ENCODE data around the gene ACR. TPM values are rescaled to one million over a fixed set of nuclear protein-coding genes. Genes with fewer than 3 reads are reported as not detected.

ACR gene
- total and polyA plus RNA-seq, 2 donors from 2014 or later, result 1.0 to 1.6 TPM

GRCh38 chr22:50725597-50725996 lies 12.4 kb upstream of the ACR start:
- no peaks in the 10 kb centered on the region for H3K9me3 ChIP-seq (ENCODE audit: control insufficient read depth in 2 of 3, insufficient read depth in 1 of 3, low read length in 3 of 3)
- H3K4me1 ChIP-seq (ENCODE audit: control insufficient read depth in 2 of 3, insufficient read depth in 2 of 3, low read depth in 1 of 3, low read length in 3 of 3), result no peaks in the 10 kb centered on the region
- no peak overlapping the region for H3K9ac ChIP-seq (ENCODE audit: low read length in 3 of 3)
- DNase-seq, result peak in 1 of 5 donors; percentile 26
- TF ChIP-seq CTCF (IDR thresholded peaks at IDR 0.05; ENCODE audit: borderline replicate concordance, extremely low read depth, insufficient read depth), result no peak
- H3K27ac ChIP-seq (ENCODE audit: low read depth in 2 of 2, low read length in 2 of 2), result no peak overlapping the region
- no peaks in the 10 kb centered on the region for H3K27me3 ChIP-seq (ENCODE audit: control insufficient read depth, insufficient read depth, low read length)
- peaks cover 0 to 10% (median 5%) of the 10 kb centered on the region in 3 donors for H3K36me3 ChIP-seq (ENCODE audit: control insufficient read depth in 2 of 3, insufficient read depth in 3 of 3, low read length in 3 of 3)
- no peak overlapping the region for H3K4me3 ChIP-seq (ENCODE audit: low read length in 3 of 3)
- intact Hi-C loops (cut with DNase I), result no loop called here
- FAIRE-seq, result no peak

GRCh38 chr22:50726643-50727340 lies 11.2 kb upstream of the ACR start:
- TF ChIP-seq CTCF (IDR thresholded peaks at IDR 0.05; ENCODE audit: borderline replicate concordance, extremely low read depth, insufficient read depth), result no peak
- H3K9ac ChIP-seq (ENCODE audit: low read length in 3 of 3), result no peak overlapping the region
- intact Hi-C loops (cut with DNase I), result no loop called here
- DNase-seq, result peak in 1 of 5 donors; percentile 28
- H3K9me3 ChIP-seq (ENCODE audit: control insufficient read depth in 2 of 3, insufficient read depth in 1 of 3, low read length in 3 of 3), result no peaks in the 10 kb centered on the region
- no peak overlapping the region for H3K27ac ChIP-seq (ENCODE audit: low read depth in 2 of 2, low read length in 2 of 2)
- peaks cover 0 to 10% (median 5%) of the 10 kb centered on the region in 3 donors for H3K36me3 ChIP-seq (ENCODE audit: control insufficient read depth in 2 of 3, insufficient read depth in 3 of 3, low read length in 3 of 3)
- FAIRE-seq, result no peak
- no peak overlapping the region for H3K4me3 ChIP-seq (ENCODE audit: low read length in 3 of 3)
- no peaks in the 10 kb centered on the region for H3K4me1 ChIP-seq (ENCODE audit: control insufficient read depth in 2 of 3, insufficient read depth in 2 of 3, low read depth in 1 of 3, low read length in 3 of 3)
- H3K27me3 ChIP-seq (ENCODE audit: control insufficient read depth, insufficient read depth, low read length), result no peaks in the 10 kb centered on the region

- TF ChIP-seq CTCF (IDR thresholded peaks at IDR 0.05; ENCODE audit: borderline replicate concordance, extremely low read depth, insufficient read depth), result no peak
- intact Hi-C loops (cut with DNase I), result no loop called here
- no peaks in the 10 kb centered on the region for H3K9me3 ChIP-seq (ENCODE audit: control insufficient read depth in 2 of 3, insufficient read depth in 1 of 3, low read length in 3 of 3)
- H3K36me3 ChIP-seq (ENCODE audit: control insufficient read depth in 2 of 3, insufficient read depth in 3 of 3, low read length in 3 of 3), result peaks cover 0 to 10% (median 5%) of the 10 kb centered on the region in 3 donors
- peak in 1 of 5 donors; percentile 39 for DNase-seq
- H3K27ac ChIP-seq (ENCODE audit: low read depth in 2 of 2, low read length in 2 of 2), result no peak overlapping the region
- H3K4me3 ChIP-seq (ENCODE audit: low read length in 3 of 3), result no peak overlapping the region
- no peaks in the 10 kb centered on the region for H3K4me1 ChIP-seq (ENCODE audit: control insufficient read depth in 2 of 3, insufficient read depth in 2 of 3, low read depth in 1 of 3, low read length in 3 of 3)
- no peak for FAIRE-seq
- no peaks in the 10 kb centered on the region for H3K27me3 ChIP-seq (ENCODE audit: control insufficient read depth, insufficient read depth, low read length)
- H3K9ac ChIP-seq (ENCODE audit: low read length in 3 of 3), result no peak overlapping the region
Observed at GRCh38 chr22:50727678-50728522, 10.1 kb upstream of the ACR start.

Data from kidney (tissue), 14 donors.